ENCODE measurements around the gene FRY.

The FRY gene

DNA sequence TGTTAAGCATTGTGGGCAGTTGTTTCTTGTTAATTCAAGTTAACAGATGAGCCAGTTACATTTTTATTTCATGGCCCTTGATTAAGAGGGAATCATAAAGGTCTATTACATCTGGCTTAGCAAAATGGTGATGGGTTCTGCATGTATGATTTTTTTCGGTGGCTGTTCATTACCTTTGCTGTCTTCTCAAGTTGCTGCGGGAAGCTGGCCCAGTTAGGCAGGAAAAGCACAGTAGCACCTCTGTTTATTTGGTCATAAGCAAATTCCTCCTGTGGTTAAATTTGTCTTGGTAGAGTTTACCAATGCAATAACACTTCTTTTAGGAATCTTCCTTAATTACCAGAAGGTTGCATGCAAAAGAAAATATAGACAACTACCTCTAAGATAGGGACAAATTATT, 104.5 kb downstream of the FRY start:
- Mint-ChIP-seq H3K36me3 (no peaks in the 10 kb centered on the region), H3K4me1 (ENCODE audit: low read depth) (no peaks in the 10 kb centered on the region), H3K27ac (no peak overlapping the region), H3K9me3 (ENCODE audit: low read depth) (no peaks in the 10 kb centered on the region), H3K27me3 (no peaks in the 10 kb centered on the region), H3K4me3 (no peak overlapping the region)

DNA sequence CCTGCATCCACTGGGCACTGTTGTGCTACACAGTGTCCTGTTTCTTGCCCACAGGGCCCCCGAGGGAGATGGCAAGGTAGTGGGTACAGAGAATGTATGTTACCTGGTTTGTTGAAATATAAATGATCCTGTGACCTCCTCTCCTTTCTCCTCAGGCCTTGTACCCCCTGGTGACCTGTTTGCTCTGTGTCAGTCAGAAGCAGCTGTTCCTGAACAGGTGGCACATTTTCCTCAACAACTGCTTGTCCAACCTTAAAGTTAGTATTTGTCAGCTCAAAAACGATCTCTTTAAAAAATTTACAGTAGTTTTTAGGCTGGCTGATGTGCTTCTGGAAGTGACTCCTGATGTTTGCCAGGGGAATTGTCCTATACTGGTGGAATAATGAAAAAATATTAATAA, 105.1 kb downstream of the FRY start:
- H3K27me3 Mint-ChIP-seq = no peaks in the 10 kb centered on the region
- H3K27ac Mint-ChIP-seq = no peak overlapping the region
- no peaks in the 10 kb centered on the region for H3K9me3 Mint-ChIP-seq (ENCODE audit: low read depth)
- no peaks in the 10 kb centered on the region for H3K4me1 Mint-ChIP-seq (ENCODE audit: low read depth)
- no peaks in the 10 kb centered on the region for H3K36me3 Mint-ChIP-seq
- no peak overlapping the region for H3K4me3 Mint-ChIP-seq

DNA sequence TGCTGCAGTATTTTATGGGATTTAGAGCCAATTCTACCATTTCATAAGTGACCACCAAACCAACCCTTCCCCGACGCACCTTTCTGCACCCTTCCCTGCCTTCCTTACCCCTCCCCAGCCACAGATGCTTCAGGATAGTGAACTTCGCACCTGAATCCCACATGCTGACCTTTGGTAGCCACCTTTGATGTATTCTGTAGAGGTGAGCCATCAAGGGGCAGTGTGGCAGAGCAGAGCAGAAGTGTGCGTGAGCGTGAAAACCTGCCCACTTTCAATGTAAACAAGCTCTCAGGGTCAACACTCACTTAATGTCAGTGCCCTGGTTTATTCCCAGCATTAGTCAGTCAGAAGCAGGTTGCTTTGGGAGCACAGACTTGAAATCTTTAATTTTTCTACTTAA, 107.7 kb downstream of the FRY start:
- Mint-ChIP-seq H3K9me3 (ENCODE audit: low read depth) (no peaks in the 10 kb centered on the region), H3K27me3 (no peaks in the 10 kb centered on the region), H3K4me3 (no peak overlapping the region), H3K36me3 (no peaks in the 10 kb centered on the region), H3K4me1 (ENCODE audit: low read depth) (no peaks in the 10 kb centered on the region), H3K27ac (no peak overlapping the region)

DNA sequence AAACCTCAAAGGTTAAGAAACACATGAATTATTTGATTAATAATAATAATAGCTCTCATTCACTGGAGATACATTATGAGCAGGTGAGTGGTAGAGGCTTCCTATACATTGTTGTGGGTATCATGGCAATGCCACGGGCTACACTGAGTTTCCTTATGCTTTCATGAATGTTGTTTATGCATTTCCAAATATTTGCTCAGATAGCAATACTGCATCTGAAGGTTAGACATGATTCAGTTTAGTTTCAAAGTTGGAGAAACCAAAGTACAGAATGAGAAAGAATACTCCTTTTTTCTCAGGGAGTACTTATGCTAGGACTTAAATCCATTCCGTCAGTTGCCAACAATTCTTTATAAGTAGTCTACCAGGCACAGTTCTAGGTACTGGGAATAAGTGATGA, 108.5 kb downstream of the FRY start:
- Mint-ChIP-seq H3K27ac (no peak overlapping the region), H3K36me3 (peaks cover under 1% of the 10 kb centered on the region), H3K4me3 (no peak overlapping the region), H3K9me3 (ENCODE audit: low read depth) (no peaks in the 10 kb centered on the region), H3K4me1 (ENCODE audit: low read depth) (no peaks in the 10 kb centered on the region), H3K27me3 (peaks cover under 1% of the 10 kb centered on the region)

GRCh38 chr13:32141462-32141861, 109.9 kb downstream of the FRY start:
- peaks cover 2% of the 10 kb centered on the region for H3K27me3 Mint-ChIP-seq
- H3K36me3 Mint-ChIP-seq = peaks cover 2% of the 10 kb centered on the region
- H3K9me3 Mint-ChIP-seq (ENCODE audit: low read depth) = no peaks in the 10 kb centered on the region
- H3K4me3 Mint-ChIP-seq = no peak overlapping the region
- H3K4me1 Mint-ChIP-seq (ENCODE audit: low read depth) = no peaks in the 10 kb centered on the region
- no peak overlapping the region for H3K27ac Mint-ChIP-seq

- H3K27me3 Mint-ChIP-seq = peaks cover 3% of the 10 kb centered on the region
- no peaks in the 10 kb centered on the region for H3K9me3 Mint-ChIP-seq (ENCODE audit: low read depth)
- no peaks in the 10 kb centered on the region for H3K4me1 Mint-ChIP-seq (ENCODE audit: low read depth)
- H3K27ac Mint-ChIP-seq = no peak overlapping the region
- H3K36me3 Mint-ChIP-seq = peaks cover 2% of the 10 kb centered on the region
- no peak overlapping the region for H3K4me3 Mint-ChIP-seq
Observed at GRCh38 chr13:32142115-32142514, 110.5 kb downstream of the FRY start.

- Mint-ChIP-seq H3K9me3 (ENCODE audit: low read depth) (no peaks in the 10 kb centered on the region), H3K27ac (no peak overlapping the region), H3K36me3 (peaks cover 2% of the 10 kb centered on the region), H3K4me1 (ENCODE audit: low read depth) (no peaks in the 10 kb centered on the region), H3K27me3 (peaks cover 3% of the 10 kb centered on the region), H3K4me3 (no peak overlapping the region)
Observed at GRCh38 chr13:32142956-32143375, 111.4 kb downstream of the FRY start.

DNA sequence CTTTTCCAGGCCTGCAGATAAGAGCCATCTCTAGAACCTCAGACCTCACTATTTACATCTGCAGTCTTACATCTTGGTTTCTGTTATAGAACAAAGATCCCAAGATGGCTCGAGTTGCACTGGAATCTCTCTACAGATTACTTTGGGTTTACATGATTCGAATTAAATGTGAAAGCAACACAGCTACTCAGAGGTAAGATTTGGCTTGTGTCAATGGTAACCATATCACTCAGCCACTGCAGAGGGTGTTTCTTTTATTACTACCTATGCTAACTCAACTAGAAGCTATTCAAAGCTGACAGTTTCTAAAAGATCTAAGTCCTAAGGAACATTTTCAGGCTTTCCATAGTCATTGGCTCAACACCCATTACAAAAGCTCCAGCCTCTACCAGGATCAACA, 115.6 kb downstream of the FRY start:
- no peak overlapping the region for H3K27ac Mint-ChIP-seq
- no peaks in the 10 kb centered on the region for H3K9me3 Mint-ChIP-seq (ENCODE audit: low read depth)
- H3K27me3 Mint-ChIP-seq = peaks cover 3% of the 10 kb centered on the region
- H3K4me1 Mint-ChIP-seq (ENCODE audit: low read depth) = no peaks in the 10 kb centered on the region
- H3K4me3 Mint-ChIP-seq = no peak overlapping the region
- H3K36me3 Mint-ChIP-seq = peaks cover 2% of the 10 kb centered on the region

DNA sequence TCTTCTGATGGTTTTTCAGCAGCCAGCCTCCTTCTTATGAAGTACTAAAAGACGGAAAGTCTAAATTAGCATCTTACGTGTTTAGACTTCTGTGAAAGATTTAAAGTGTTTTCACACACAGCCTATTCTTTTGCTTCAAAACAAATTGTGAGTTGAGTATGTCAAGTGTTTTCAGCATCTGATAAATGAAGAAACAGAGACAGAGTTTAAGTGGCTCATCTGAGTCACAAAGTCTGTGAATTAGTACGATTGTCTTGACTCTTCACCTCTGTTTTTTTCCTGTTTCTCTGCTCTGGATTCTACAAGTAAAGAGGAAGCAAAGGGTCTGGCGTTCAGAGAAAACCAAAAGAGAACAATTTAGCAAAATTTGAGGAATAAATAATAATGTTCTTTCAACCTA, 116.4 kb downstream of the FRY start:
- Mint-ChIP-seq H3K9me3 (ENCODE audit: low read depth) (no peaks in the 10 kb centered on the region), H3K27me3 (peaks cover 3% of the 10 kb centered on the region), H3K4me1 (ENCODE audit: low read depth) (no peaks in the 10 kb centered on the region), H3K36me3 (peaks cover 2% of the 10 kb centered on the region), H3K27ac (no peak overlapping the region), H3K4me3 (no peak overlapping the region)

- Mint-ChIP-seq H3K9me3 (ENCODE audit: low read depth) (no peaks in the 10 kb centered on the region), H3K27me3 (peaks cover 2% of the 10 kb centered on the region), H3K4me1 (ENCODE audit: low read depth) (no peaks in the 10 kb centered on the region), H3K27ac (no peak overlapping the region), H3K4me3 (no peak overlapping the region), H3K36me3 (peaks cover under 1% of the 10 kb centered on the region)
Observed at GRCh38 chr13:32150239-32150638, 118.7 kb downstream of the FRY start.

DNA sequence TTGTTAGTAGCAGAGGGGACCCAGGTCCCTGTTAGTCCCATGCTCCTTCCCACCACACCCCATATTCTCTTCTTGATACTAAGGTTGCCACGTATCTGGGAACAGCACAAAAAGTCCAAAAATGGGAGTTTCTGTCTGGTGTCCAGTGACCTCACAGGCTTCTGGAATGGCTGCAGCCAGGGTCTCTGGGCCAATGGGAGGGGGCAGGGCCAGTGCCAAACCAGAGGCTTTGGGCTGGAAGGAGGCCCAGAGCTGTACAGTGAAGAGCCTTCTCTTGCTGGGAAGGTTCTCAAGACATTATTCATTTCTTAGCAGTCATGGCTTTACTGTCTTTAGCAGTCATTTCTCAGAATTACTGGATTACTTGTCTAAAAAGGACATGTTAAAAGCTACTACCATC, 119.2 kb downstream of the FRY start:
- Mint-ChIP-seq H3K4me3 (no peak overlapping the region), H3K4me1 (ENCODE audit: low read depth) (no peaks in the 10 kb centered on the region), H3K27ac (no peak overlapping the region), H3K36me3 (no peaks in the 10 kb centered on the region), H3K27me3 (peaks cover 2% of the 10 kb centered on the region), H3K9me3 (ENCODE audit: low read depth) (no peaks in the 10 kb centered on the region)

GRCh38 chr13:32151240-32151639, 119.7 kb downstream of the FRY start:
- H3K4me3 Mint-ChIP-seq = no peak overlapping the region
- H3K36me3 Mint-ChIP-seq = no peaks in the 10 kb centered on the region
- H3K27ac Mint-ChIP-seq = no peak overlapping the region
- H3K9me3 Mint-ChIP-seq (ENCODE audit: low read depth) = no peaks in the 10 kb centered on the region
- no peaks in the 10 kb centered on the region for H3K4me1 Mint-ChIP-seq (ENCODE audit: low read depth)
- peaks cover 2% of the 10 kb centered on the region for H3K27me3 Mint-ChIP-seq

- H3K4me3 Mint-ChIP-seq = no peak overlapping the region
Observed at GRCh38 chr13:32153056-32153455, 121.5 kb downstream of the FRY start.

GRCh38 chr13:32159137-32159869, 127.7 kb downstream of the FRY start:
- Mint-ChIP-seq H3K27me3 (no peaks in the 10 kb centered on the region), H3K36me3 (no peaks in the 10 kb centered on the region), H3K27ac (no peak overlapping the region), H3K4me3 (no peak overlapping the region), H3K9me3 (ENCODE audit: low read depth) (no peaks in the 10 kb centered on the region), H3K4me1 (ENCODE audit: low read depth) (no peaks in the 10 kb centered on the region)

More at GRCh38 chr13:32153056-32153455, 121.5 kb downstream of the FRY start:
- no peak overlapping the region for H3K27ac Mint-ChIP-seq
- no peaks in the 10 kb centered on the region for H3K27me3 Mint-ChIP-seq
- H3K9me3 Mint-ChIP-seq (ENCODE audit: low read depth) = no peaks in the 10 kb centered on the region
- H3K36me3 Mint-ChIP-seq = no peaks in the 10 kb centered on the region
- no peaks in the 10 kb centered on the region for H3K4me1 Mint-ChIP-seq (ENCODE audit: low read depth)

DNA sequence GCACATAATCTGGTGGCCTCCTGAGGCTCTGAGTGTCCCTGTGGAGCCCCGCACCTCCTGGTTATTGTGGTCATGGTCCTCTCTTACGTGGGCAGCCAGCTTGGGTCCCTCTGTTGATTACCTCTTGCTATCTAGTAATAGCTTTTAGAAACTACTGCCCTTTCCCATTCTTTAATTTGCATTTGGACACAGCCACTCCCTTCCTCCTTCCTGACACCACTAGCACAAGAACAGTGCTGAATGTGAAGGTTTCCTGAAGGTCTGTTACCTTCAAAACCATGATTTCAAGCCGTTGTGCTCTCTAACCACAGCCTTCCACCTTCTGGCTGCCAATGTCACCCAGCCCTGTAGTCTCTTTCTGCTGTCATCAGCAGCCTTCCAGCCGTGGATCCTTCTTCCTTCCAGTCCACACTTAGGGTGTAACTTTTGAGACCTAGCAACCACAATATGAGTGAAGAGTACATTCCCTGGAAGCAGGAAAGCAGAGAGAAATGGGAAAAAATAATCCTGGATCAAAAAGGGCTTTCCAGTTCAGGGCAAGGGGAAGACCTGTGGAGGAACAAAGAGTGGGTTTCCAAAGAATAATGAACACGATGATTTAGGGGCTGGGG, 130.9 kb downstream of the FRY start:
- H3K27ac Mint-ChIP-seq = no peak overlapping the region
- H3K4me3 Mint-ChIP-seq = no peak overlapping the region
- no peaks in the 10 kb centered on the region for H3K27me3 Mint-ChIP-seq
- H3K4me1 Mint-ChIP-seq (ENCODE audit: low read depth) = no peaks in the 10 kb centered on the region
- no peaks in the 10 kb centered on the region for H3K36me3 Mint-ChIP-seq
- no peaks in the 10 kb centered on the region for H3K9me3 Mint-ChIP-seq (ENCODE audit: low read depth)

All from activated naive CD8-positive, alpha-beta T cell (primary cell).